Measurements from ENCODE around the gene SS18L1.

DNA sequence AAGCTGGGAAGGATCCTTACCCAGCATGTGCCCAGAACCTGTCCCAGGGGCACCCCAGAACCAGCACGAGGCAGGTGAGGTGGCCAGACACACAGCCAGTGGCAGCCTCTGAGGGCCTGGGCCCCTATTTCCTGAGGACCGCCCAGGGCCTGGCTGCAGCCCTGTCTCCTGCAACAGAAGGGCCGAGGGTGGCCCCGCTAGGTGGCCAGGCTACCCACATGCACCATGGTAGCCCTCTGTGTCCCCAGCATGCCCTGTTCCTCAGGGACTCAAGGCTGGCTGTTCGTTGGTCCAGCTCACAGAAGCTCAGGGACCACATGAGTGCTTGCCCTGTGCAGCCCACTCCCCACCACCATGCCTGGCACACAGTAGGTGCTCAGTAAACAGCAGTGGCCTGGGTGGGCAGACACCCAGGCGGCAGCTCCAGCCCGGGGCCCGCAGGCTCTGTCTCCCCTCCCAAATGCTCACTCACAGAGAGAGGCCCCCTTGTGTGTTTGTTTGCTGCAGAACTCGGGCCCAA lies 68.3 kb downstream of the SS18L1 start:
- TF ChIP-seq, protein P1, sequence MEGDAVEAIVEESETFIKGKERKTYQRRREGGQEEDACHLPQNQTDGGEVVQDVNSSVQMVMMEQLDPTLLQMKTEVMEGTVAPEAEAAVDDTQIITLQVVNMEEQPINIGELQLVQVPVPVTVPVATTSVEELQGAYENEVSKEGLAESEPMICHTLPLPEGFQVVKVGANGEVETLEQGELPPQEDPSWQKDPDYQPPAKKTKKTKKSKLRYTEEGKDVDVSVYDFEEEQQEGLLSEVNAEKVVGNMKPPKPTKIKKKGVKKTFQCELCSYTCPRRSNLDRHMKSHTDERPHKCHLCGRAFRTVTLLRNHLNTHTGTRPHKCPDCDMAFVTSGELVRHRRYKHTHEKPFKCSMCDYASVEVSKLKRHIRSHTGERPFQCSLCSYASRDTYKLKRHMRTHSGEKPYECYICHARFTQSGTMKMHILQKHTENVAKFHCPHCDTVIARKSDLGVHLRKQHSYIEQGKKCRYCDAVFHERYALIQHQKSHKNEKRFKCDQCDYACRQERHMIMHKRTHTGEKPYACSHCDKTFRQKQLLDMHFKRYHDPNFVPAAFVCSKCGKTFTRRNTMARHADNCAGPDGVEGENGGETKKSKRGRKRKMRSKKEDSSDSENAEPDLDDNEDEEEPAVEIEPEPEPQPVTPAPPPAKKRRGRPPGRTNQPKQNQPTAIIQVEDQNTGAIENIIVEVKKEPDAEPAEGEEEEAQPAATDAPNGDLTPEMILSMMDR (conservative IDR thresholded peaks at IDR 0.05; ENCODE audit: low read depth, low read length), result no peak
- no peak for TF ChIP-seq EZH2 (IDR thresholded peaks at IDR 0.05; ENCODE audit: borderline replicate concordance, low read depth, low read length, poor library complexity, severe bottlenecking)

Data from A673 (cell line).